Neural progenitor cell (in vitro differentiated cells): ENCODE measurements around the gene TSSK2. TPM values are rescaled to one million over a fixed set of nuclear protein-coding genes. Genes with fewer than 3 reads are reported as not detected.

Experiments used
- DNase-seq: peaks from one replicate; pipeline ENCODE4 v3.0.0-alpha.2; 2016; ENCODE audit warnings: low spot score
- H2AFZ ChIP-seq: fragments of 200-600 bp; sonication (generic); replicated peaks from 2 replicates; pipeline ENCODE4 v1.6.1; 2016; ENCODE audit warnings: antibody characterized with exemption
- H3F3A ChIP-seq: fragments of 200-600 bp; sonication (generic); 2 replicates; pipeline ENCODE4 v1.6.1; 2016; ENCODE audit warnings: antibody characterized with exemption, low read depth
- H3K27ac ChIP-seq: fragments of 200-600 bp; sonication (generic); 2 replicates; pipeline ENCODE4 v1.5.1; 2016; ENCODE audit warnings: mild to moderate bottlenecking
- H3K27me3 ChIP-seq: fragments of 200-600 bp; sonication (generic); 2 replicates; pipeline ENCODE4 v1.6.1; 2016; ENCODE audit warnings: mild to moderate bottlenecking, moderate library complexity
- H3K36me3 ChIP-seq: fragments of 200-600 bp; sonication (generic); 2 replicates; pipeline ENCODE4 v1.5.1; 2016
- H3K4me1 ChIP-seq: fragments of 200-600 bp; sonication (generic); 2 replicates; pipeline ENCODE4 v1.6.1; 2016; ENCODE audit warnings: mixed run types
- H3K4me2 ChIP-seq: fragments of 200-600 bp; sonication (generic); 2 replicates; pipeline ENCODE4 v1.6.1; 2016
- H3K4me3 ChIP-seq: fragments of 200-600 bp; sonication (generic); 2 replicates; pipeline ENCODE4 v1.5.1; 2016
- H3K79me2 ChIP-seq: fragments of 200-600 bp; sonication (generic); 2 replicates; pipeline ENCODE4 v1.6.1; 2016; ENCODE audit warnings: low read depth
- H3K9ac ChIP-seq: fragments of 200-600 bp; sonication (generic); 2 replicates; pipeline ENCODE4 v1.6.1; 2016
- H3K9me3 ChIP-seq: fragments of 200-600 bp; sonication (generic); 2 replicates; pipeline ENCODE4 v1.5.1; 2016; ENCODE audit warnings: low read depth
- H4K20me1 ChIP-seq: fragments of 200-600 bp; sonication (generic); 2 replicates; pipeline ENCODE4 v1.6.1; 2016; ENCODE audit warnings: low read depth
- H3K27ac Mint-ChIP-seq: 3 replicates; pipeline ENCODE4 v1.8.0; 2021; ENCODE audit warnings: mixed read lengths
- H3K27me3 Mint-ChIP-seq: 2 replicates; pipeline ENCODE4 v1.8.0; 2022; ENCODE audit warnings: low read depth, mild to moderate bottlenecking, inconsistent platforms, moderate library complexity, mixed read lengths; ENCODE audit not compliant: insufficient read depth
- H3K36me3 Mint-ChIP-seq: 3 replicates; pipeline ENCODE4 v1.8.0; 2021; ENCODE audit warnings: mixed read lengths
- H3K4me1 Mint-ChIP-seq: 3 replicates; pipeline ENCODE4 v1.8.0; 2021; ENCODE audit warnings: mixed read lengths
- H3K4me3 Mint-ChIP-seq: 3 replicates; pipeline ENCODE4 v1.8.0; 2021; ENCODE audit warnings: mild to moderate bottlenecking, moderate library complexity, mixed read lengths
- H3K9me3 Mint-ChIP-seq: 3 replicates; pipeline ENCODE4 v1.8.0; 2020; ENCODE audit warnings: mixed read lengths
- CTCF ChIP-seq: fragments of 200-600 bp; sonication (generic); IDR thresholded peaks from 2 replicates; pipeline ENCODE4 v1.5.1; 2017; ENCODE audit warnings: antibody characterized with exemption, mild to moderate bottlenecking
- EZH2 ChIP-seq: fragments of 200-600 bp; sonication (generic); IDR thresholded peaks from 2 replicates; pipeline ENCODE4 v1.6.1; 2017; ENCODE audit warnings: antibody characterized with exemption, mild to moderate bottlenecking, moderate library complexity
- EZH2phosphoT487 ChIP-seq: fragments of 200-600 bp; sonication (generic); IDR thresholded peaks from 2 replicates; pipeline ENCODE4 v1.6.1; 2017; ENCODE audit warnings: antibody characterized with exemption
- total RNA-seq: library from RNA; depleted of rRNA; stranded (reverse); fragments of >200 nt; gene quantifications from 2 replicates; pipeline ENCODE4 v1.2.3, GENCODE V29; 2015; ENCODE audit warnings: low replicate concordance

Gene TSSK2
- total RNA-seq, 1 donor from 2014 or later: not detected

- Mint-ChIP-seq H3K9me3 (no peaks in the 10 kb centered on the region), H3K36me3 (no peaks in the 10 kb centered on the region), H3K27ac (no peak overlapping the region), H3K27me3 (peaks cover 8% of the 10 kb centered on the region), H3K4me3 (no peak overlapping the region), H3K4me1 (peaks cover 13% of the 10 kb centered on the region)
- Histone ChIP-seq H3K27ac (no peak overlapping the region), H2AFZ (no peak overlapping the region), H4K20me1 (peaks cover 11% of the 10 kb centered on the region), H3K4me2 (no peak overlapping the region), H3K9me3 (no peaks in the 10 kb centered on the region), H3K36me3 (no peaks in the 10 kb centered on the region), H3K4me3 (no peak overlapping the region), H3K79me2 (peaks cover 14% of the 10 kb centered on the region), H3K9ac (no peak overlapping the region), H3K27me3 (no peaks in the 10 kb centered on the region), H3F3A (peaks cover 13% of the 10 kb centered on the region), H3K4me1 (peaks cover 6% of the 10 kb centered on the region)
- TF ChIP-seq EZH2phosphoT487 (no peak), EZH2 (no peak), CTCF (no peak)
- no peak for DNase-seq
Observed at GRCh38 chr22:19125474-19126308, 5.4 kb upstream of the TSSK2 start.

- H2AFZ ChIP-seq: no peak overlapping the region
- Mint-ChIP-seq H3K36me3 (peaks cover 5% of the 10 kb centered on the region), H3K4me1 (peaks cover 7% of the 10 kb centered on the region), H3K27me3 (peaks cover 8% of the 10 kb centered on the region), H3K27ac (no peak overlapping the region), H3K9me3 (no peaks in the 10 kb centered on the region), H3K4me3 (no peak overlapping the region)
- peaks cover 2% of the 10 kb centered on the region for H4K20me1 ChIP-seq
- H3K9me3 ChIP-seq: no peaks in the 10 kb centered on the region
- H3K36me3 ChIP-seq: no peaks in the 10 kb centered on the region
- H3K79me2 ChIP-seq: peaks cover 5% of the 10 kb centered on the region
- no peak overlapping the region for H3K4me2 ChIP-seq
- H3K4me3 ChIP-seq: no peak overlapping the region
- peaks cover 13% of the 10 kb centered on the region for H3F3A ChIP-seq
- no peak overlapping the region for H3K9ac ChIP-seq
- H3K4me1 ChIP-seq: no peaks in the 10 kb centered on the region
- DNase-seq: no peak
- TF ChIP-seq EZH2phosphoT487 (no peak), EZH2 (no peak), CTCF (no peak)
- H3K27me3 ChIP-seq: no peaks in the 10 kb centered on the region
- H3K27ac ChIP-seq: no peak overlapping the region
Observed at GRCh38 chr22:19126309-19127273, 4.5 kb upstream of the TSSK2 start.

- Histone ChIP-seq H3K9me3 (no peaks in the 10 kb centered on the region), H3K27ac (no peak overlapping the region), H2AFZ (no peak overlapping the region), H3K9ac (no peak overlapping the region), H3K4me1 (no peaks in the 10 kb centered on the region), H3K4me2 (no peak overlapping the region), H3K27me3 (no peaks in the 10 kb centered on the region), H4K20me1 (no peaks in the 10 kb centered on the region), H3K4me3 (no peak overlapping the region), H3K36me3 (no peaks in the 10 kb centered on the region), H3F3A (peaks cover 7% of the 10 kb centered on the region), H3K79me2 (no peaks in the 10 kb centered on the region)
- Mint-ChIP-seq H3K27me3 (peaks cover 8% of the 10 kb centered on the region), H3K4me1 (peaks cover 7% of the 10 kb centered on the region), H3K9me3 (no peaks in the 10 kb centered on the region), H3K27ac (no peak overlapping the region), H3K36me3 (peaks cover 7% of the 10 kb centered on the region), H3K4me3 (no peak overlapping the region)
- DNase-seq: no peak
- no peak for TF ChIP-seq EZH2phosphoT487
- no peak for TF ChIP-seq EZH2
- no peak for TF ChIP-seq CTCF
Observed at GRCh38 chr22:19127329-19128008, 3.6 kb upstream of the TSSK2 start.
